ENCODE data around the gene PIGH. TPM values are rescaled to one million over a fixed set of nuclear protein-coding genes. Genes with fewer than 3 reads are reported as not detected.
"Not testable (repeated sequence)": the region's sequence is repeated elsewhere in the genome, so short reads cannot be mapped to it uniquely, and the experiment has no call there.

PIGH gene
- polyA plus RNA-seq, 1 of the 3 experiments (the other 2 are of a cell fraction): 23.6 TPM

DNA sequence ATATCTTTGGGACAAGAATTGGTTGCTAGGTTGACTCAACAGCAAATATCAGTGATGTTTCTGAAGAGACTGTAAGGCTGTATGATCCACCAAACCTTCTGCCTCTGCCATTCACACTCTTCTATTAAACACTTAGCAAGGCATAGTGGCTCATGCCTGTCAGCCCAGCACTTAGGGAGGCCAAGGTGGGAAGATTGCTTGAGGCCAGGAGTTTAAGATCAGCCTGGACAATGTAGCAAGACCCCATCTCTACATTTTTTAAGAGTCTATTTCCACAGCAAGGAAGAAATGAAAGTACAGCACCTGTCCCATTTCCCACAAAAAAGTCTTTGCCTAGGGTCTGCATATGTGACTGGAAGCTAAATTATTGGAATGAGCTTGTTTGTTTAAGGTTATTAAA lies 27.5 kb upstream of the PIGH start:
- Histone ChIP-seq H3K27me3 (ENCODE audit: insufficient read depth) (no peaks in the 10 kb centered on the region), H3K9me3 (no peaks in the 10 kb centered on the region), H3K4me3 (ENCODE audit: low read depth in 2 of 2, low read length in 1 of 2) (no peak overlapping the region), H2AFZ (ENCODE audit: low read depth) (no peak overlapping the region), H3F3A (replicated peaks; ENCODE audit: insufficient read depth) (peaks cover 5% of the 10 kb centered on the region), H3K9ac (no peak overlapping the region), H3K36me3 (replicated peaks in 1 of 2; ENCODE audit: control insufficient read depth in 1 of 2, insufficient read depth in 2 of 2, low read length in 1 of 2) (no peaks in the 10 kb centered on the region), H3K27ac (ENCODE audit: low read depth in 2 of 2, low read length in 1 of 2) (no peak overlapping the region), H3K9me2 (no peaks in the 10 kb centered on the region), H4K20me1 (ENCODE audit: insufficient read depth) (no peaks in the 10 kb centered on the region), H3K79me2 (ENCODE audit: insufficient read depth) (no peaks in the 10 kb centered on the region), H3K4me1 (ENCODE audit: control insufficient read depth in 1 of 2, insufficient read depth in 2 of 2, low read depth in 1 of 2, low read length in 1 of 2) (peaks cover 0 to 8% of the 10 kb centered on the region in 2 experiments; a peak in 1 of 4 replicates), H3K4me2 (no peak overlapping the region)
- TF ChIP-seq FOXM1 (IDR thresholded peaks at IDR 0.05; ENCODE audit: low read depth) (no peak), RXRA (IDR thresholded peaks at IDR 0.05; ENCODE audit: borderline replicate concordance, low read depth) (no peak), RFX5 (IDR thresholded peaks at IDR 0.05; ENCODE audit: low read length) (no peak), GABPA (IDR thresholded peaks at IDR 0.05; ENCODE audit: low read depth) (no peak), MEF2A (IDR thresholded peaks at IDR 0.05; ENCODE audit: borderline replicate concordance, low read depth) (no peak), TEAD4 (IDR thresholded peaks at IDR 0.05; ENCODE audit: borderline replicate concordance, insufficient read depth) (no peak), NRF1 (IDR thresholded peaks at IDR 0.05; ENCODE audit: low read depth, low read length) (no peak), SMC3 (IDR thresholded peaks at IDR 0.05; ENCODE audit: low read depth, low read length) (no peak), YY1 (IDR thresholded peaks at IDR 0.05; ENCODE audit: low read depth) (no peak), RAD21 (IDR thresholded peaks at IDR 0.05; ENCODE audit: low read length) (no peak), EZH2phosphoT487 (IDR thresholded peaks at IDR 0.05; ENCODE audit: borderline replicate concordance, low read depth) (no peak), FOXJ3 (CRISPR knock-in tag; IDR thresholded peaks at IDR 0.05) (no peak), USF1 (IDR thresholded peaks at IDR 0.05; ENCODE audit: borderline replicate concordance, low read depth) (no peak), ELF1 (IDR thresholded peaks at IDR 0.05) (no peak)
- DNase-seq: no peak
- ChIA-PET CTCF (interaction anchor here (0.6 to 1.9 kb wide), 4 partner anchors 8 to 203 kb away, joined by 3 to 4 read pairs (median 3); no protein-coding TSS in a partner anchor), POLR2A (no interaction called here)

DNA sequence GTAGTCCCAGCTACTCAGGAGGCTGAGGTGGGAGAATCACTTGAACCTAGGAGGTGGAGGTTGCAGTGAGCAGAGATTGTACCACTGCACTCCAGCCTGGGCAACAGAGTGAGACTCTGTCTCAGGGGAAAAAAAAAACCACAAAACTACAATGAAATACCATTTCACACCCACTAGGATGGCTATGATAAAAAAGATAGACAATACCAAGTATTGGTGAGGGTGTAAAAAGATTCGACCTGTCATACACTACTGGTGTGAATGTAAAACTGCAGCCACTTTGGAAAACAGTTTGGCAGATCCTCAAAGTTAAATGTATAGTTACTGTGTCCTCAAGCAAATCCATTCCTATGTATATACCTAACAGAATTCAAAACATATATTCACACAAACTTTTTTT lies 26.1 kb upstream of the PIGH start:
- H3K9ac ChIP-seq; H3K4me2 ChIP-seq; H3K9me2 ChIP-seq; H2AFZ ChIP-seq (ENCODE audit: low read depth); H3K9me3 ChIP-seq; CTCF ChIA-PET; H3K79me2 ChIP-seq (ENCODE audit: insufficient read depth); H3K4me1 ChIP-seq (ENCODE audit: control insufficient read depth in 1 of 2, insufficient read depth in 2 of 2, low read depth in 1 of 2, low read length in 1 of 2); H3K4me3 ChIP-seq (ENCODE audit: low read depth in 2 of 2, low read length in 1 of 2); POLR2A ChIA-PET; H3F3A ChIP-seq (replicated peaks; ENCODE audit: insufficient read depth); H4K20me1 ChIP-seq (ENCODE audit: insufficient read depth); H3K27me3 ChIP-seq (ENCODE audit: insufficient read depth); H3K27ac ChIP-seq (ENCODE audit: low read depth in 2 of 2, low read length in 1 of 2); DNase-seq; H3K36me3 ChIP-seq (replicated peaks in 1 of 2; ENCODE audit: control insufficient read depth in 1 of 2, insufficient read depth in 2 of 2, low read length in 1 of 2): not testable (repeated sequence)
- 96% methylated on average over 1 of the region's 1 CpG for WGBS (ENCODE audit: low lambda C conversion rate)
